Keratinocyte (primary cell): Measurements from ENCODE around the gene IDH1. TPM values are rescaled to one million over a fixed set of nuclear protein-coding genes. Genes with fewer than 3 reads are reported as not detected.

Experiments
- DNase-seq: peaks from one replicate; pipeline ENCODE4 v3.0.0-alpha.2; 2011; ENCODE audit warnings: low read depth, missing footprints, low spot score
- FAIRE-seq: peaks from 2 replicates; lab custom pipeline; 2011; peaks lifted over from hg19 to GRCh38; lab: Jason Lieb, UNC
- H2AFZ ChIP-seq: 2 replicates; pipeline ENCODE4 v1.6.0; 2012; ENCODE audit warnings: low read length, control low read depth, inconsistent platforms; ENCODE audit not compliant: control insufficient read depth
- H3K27ac ChIP-seq: 2 replicates; pipeline ENCODE4 v1.5.1; 2011; ENCODE audit warnings: low read length; ENCODE audit not compliant: control insufficient read depth, insufficient read depth
- H3K27me3 ChIP-seq: 3 replicates; pipeline ENCODE4 v1.6.0; 2011; ENCODE audit warnings: low read length; ENCODE audit not compliant: control insufficient read depth, insufficient read depth; ENCODE audit errors: extremely low read depth
- H3K36me3 ChIP-seq, 2 experiments: 2 replicates in 1 of 2; 3 replicates in 1 of 2; pipeline ENCODE4 v1.5.1; 2011; ENCODE audit warnings: low read length in 2 of 2, mild to moderate bottlenecking in 1 of 2; ENCODE audit not compliant: control insufficient read depth in 2 of 2, insufficient read depth in 2 of 2; ENCODE audit errors: extremely low read depth in 1 of 2
- H3K4me1 ChIP-seq: 3 replicates; pipeline ENCODE4 v1.5.1; 2011; ENCODE audit warnings: low read length; ENCODE audit not compliant: control insufficient read depth, insufficient read depth; ENCODE audit errors: extremely low read depth
- H3K4me2 ChIP-seq: 3 replicates; pipeline ENCODE4 v1.6.0; 2011; ENCODE audit warnings: low read depth, low read length; ENCODE audit not compliant: control insufficient read depth, insufficient read depth; ENCODE audit errors: extremely low read depth
- H3K4me3 ChIP-seq, 3 experiments: fragments of 200-600 bp in 1 of 3; sonication (generic) in 1 of 3; 2 replicates in 2 of 3; 3 replicates in 1 of 3; pipeline ENCODE4 v1.5.1; 2011 to 2016; ENCODE audit warnings: low read length in 3 of 3, mild to moderate bottlenecking in 3 of 3, control low read depth in 2 of 3, inconsistent platforms in 1 of 3, low read depth in 1 of 3, mixed read lengths in 1 of 3, mixed run types in 1 of 3, moderate library complexity in 1 of 3; ENCODE audit not compliant: control insufficient read depth in 2 of 3, insufficient read depth in 2 of 3; ENCODE audit errors: extremely low read depth in 1 of 3
- H3K79me2 ChIP-seq: 2 replicates; pipeline ENCODE4 v1.6.0; 2012; ENCODE audit warnings: low read length; ENCODE audit not compliant: control insufficient read depth, insufficient read depth
- H3K9ac ChIP-seq: 3 replicates; pipeline ENCODE4 v1.6.0; 2011; ENCODE audit warnings: low read length; ENCODE audit not compliant: control insufficient read depth, insufficient read depth; ENCODE audit errors: extremely low read depth
- H3K9me1 ChIP-seq: 3 replicates; pipeline ENCODE4 v1.6.0; 2011; ENCODE audit warnings: low read length; ENCODE audit not compliant: control insufficient read depth, insufficient read depth; ENCODE audit errors: extremely low read depth
- H3K9me3 ChIP-seq: 2 replicates; pipeline ENCODE4 v1.5.1; 2012; ENCODE audit warnings: low read depth, low read length; ENCODE audit not compliant: control insufficient read depth
- H4K20me1 ChIP-seq: 3 replicates; pipeline ENCODE4 v1.6.0; 2011; ENCODE audit warnings: low read length; ENCODE audit not compliant: control insufficient read depth, insufficient read depth; ENCODE audit errors: extremely low read depth
- CTCF ChIP-seq, 3 experiments: IDR thresholded peaks in 1 of 3; conservative IDR thresholded peaks in 1 of 3; optimal IDR thresholded peaks in 1 of 3; 2 replicates in 2 of 3; 3 replicates in 1 of 3; pipeline versions ENCODE3 to v1.5.1; 2011; ENCODE audit warnings: low read length in 3 of 3, mild to moderate bottlenecking in 3 of 3, moderate library complexity in 2 of 3, control low read depth in 1 of 3, inconsistent platforms in 1 of 3; ENCODE audit not compliant: insufficient read depth in 2 of 3; ENCODE audit errors: extremely low read depth in 1 of 3
- EZH2 ChIP-seq: IDR thresholded peaks from one replicate; pipeline ENCODE4 v1.6.1; 2012; ENCODE audit warnings: inconsistent platforms, mild to moderate bottlenecking, low read length, moderate library complexity
- dilution Hi-C: fragments of 300-500 bp; cut with MboI; formaldehyde crosslinking; loops from one replicate; pipeline ENCODE4 v1.7.0; 2020; ENCODE audit warnings: low sequenced_read_pairs; ENCODE audit not compliant: extremely low pct_ligation_motif_present
- polyA plus RNA-seq, 5 experiments: library from polyadenylated mRNA; depleted of rRNA in 3 of 5; stranded (reverse) in 3 of 5; stranded (forward) in 1 of 5; unstranded in 1 of 5; fragments of >200 nt; gene quantifications; 1 replicate in 1 of 5; 2 replicates in 3 of 5; 3 replicates in 1 of 5; pipeline versions ENCODE4 v1.2.1 to v1.2.3, GENCODE V29; 2011 to 2012; ENCODE audit warnings: missing spikeins in 2 of 5, low read depth in 1 of 5, low replicate concordance in 1 of 5

IDH1 gene
- polyA plus RNA-seq, 1 donor (not counting 4 experiments of a cell fraction or from before 2014, with no cell fraction given), result 160 TPM

- no peaks in the 10 kb centered on the region for H3K79me2 ChIP-seq
- H3K9me3 ChIP-seq, result no peaks in the 10 kb centered on the region
- H3K4me2 ChIP-seq, result no peak overlapping the region
- dilution Hi-C loops, result no loop called here
- H3K4me3 ChIP-seq, result no peak overlapping the region
- H2AFZ ChIP-seq, result no peak overlapping the region
- H3K36me3 ChIP-seq, result no peaks in the 10 kb centered on the region
- H3K9ac ChIP-seq, result no peak overlapping the region
- DNase-seq (no peak), FAIRE-seq (no peak)
- no peak overlapping the region for H3K27ac ChIP-seq
- H4K20me1 ChIP-seq, result no peaks in the 10 kb centered on the region
- peaks cover 9% of the 10 kb centered on the region for H3K4me1 ChIP-seq
- no peaks in the 10 kb centered on the region for H3K27me3 ChIP-seq
- no peak for TF ChIP-seq EZH2
- TF ChIP-seq CTCF (optimal IDR thresholded peaks at IDR 0.05 in 1 of 3, IDR thresholded peaks at IDR 0.05 in 1 of 3, conservative IDR thresholded peaks at IDR 0.05 in 1 of 3; ENCODE audit: extremely low read depth in 1 of 3, insufficient read depth in 2 of 3, low read length in 3 of 3), result no peak
- no peaks in the 10 kb centered on the region for H3K9me1 ChIP-seq
These were observed 65.6 kb downstream of the IDH1 start for GRCh38 chr2:208189069-208189809.

- no peak overlapping the region for H3K4me2 ChIP-seq
- H3K9me1 ChIP-seq, result no peaks in the 10 kb centered on the region
- no peak overlapping the region for H2AFZ ChIP-seq
- no peaks in the 10 kb centered on the region for H3K9me3 ChIP-seq
- DNase-seq (no peak), FAIRE-seq (no peak)
- no peaks in the 10 kb centered on the region for H3K79me2 ChIP-seq
- peaks cover 8% of the 10 kb centered on the region for H3K27me3 ChIP-seq
- H3K4me1 ChIP-seq, result no peaks in the 10 kb centered on the region
- dilution Hi-C loops, result no loop called here
- no peak overlapping the region for H3K4me3 ChIP-seq
- no peaks in the 10 kb centered on the region for H3K36me3 ChIP-seq
- H3K27ac ChIP-seq, result no peak overlapping the region
- H4K20me1 ChIP-seq, result no peaks in the 10 kb centered on the region
- no peak overlapping the region for H3K9ac ChIP-seq
- TF ChIP-seq EZH2, result no peak
- no peak for TF ChIP-seq CTCF (optimal IDR thresholded peaks at IDR 0.05 in 1 of 3, IDR thresholded peaks at IDR 0.05 in 1 of 3, conservative IDR thresholded peaks at IDR 0.05 in 1 of 3; ENCODE audit: extremely low read depth in 1 of 3, insufficient read depth in 2 of 3, low read length in 3 of 3)
These were observed 68.0 kb downstream of the IDH1 start for GRCh38 chr2:208186893-208187292.
